GM18505 (cell line): ENCODE data around the gene CCK.
A peak's percentile ranks its signal among the peaks of the same experiment; 100 is the strongest.

ENCODE experiments used
- ATAC-seq: cut with Tn5 transposase; IDR thresholded peaks from one replicate; pipeline ENCODE4 v1.9.1; 2021; ENCODE audit not compliant: unreplicated experiment
- POLR2A ChIP-seq: IDR thresholded peaks from 4 replicates; pipeline ENCODE4 v1.6.1; 2011; ENCODE audit warnings: borderline replicate concordance; ENCODE audit not compliant: insufficient read depth, insufficient read length; ENCODE audit errors: extremely low read depth

The CCK gene

DNA sequence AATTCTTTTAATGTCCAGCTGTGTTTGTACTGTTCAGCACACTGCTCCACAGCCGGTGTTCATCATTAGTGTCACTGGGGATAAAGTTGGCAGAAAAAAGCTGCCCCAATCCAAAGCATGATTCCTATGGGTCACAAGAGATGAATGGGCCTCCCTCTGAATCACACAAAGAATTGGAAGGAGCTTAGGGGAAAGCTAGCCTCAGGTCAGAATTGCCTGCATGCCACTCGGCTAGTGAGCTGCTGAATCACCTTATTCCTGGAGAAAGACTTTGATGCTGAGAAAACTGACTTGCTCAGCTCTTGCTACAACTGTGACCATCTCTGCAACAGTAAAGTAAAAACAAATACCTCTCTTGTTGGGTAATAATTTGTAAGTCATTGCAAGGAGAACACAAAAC, 3.5 kb downstream of the CCK start:
- no peak for ATAC-seq
- no peak for TF ChIP-seq POLR2A

- ATAC-seq: no peak
- no peak for TF ChIP-seq POLR2A
Observed at GRCh38 chr3:42257007-42257406, 9.0 kb downstream of the CCK start.

GRCh38 chr3:42256135-42256819, 9.7 kb downstream of the CCK start:
- no peak for ATAC-seq
- TF ChIP-seq POLR2A: no peak

DNA sequence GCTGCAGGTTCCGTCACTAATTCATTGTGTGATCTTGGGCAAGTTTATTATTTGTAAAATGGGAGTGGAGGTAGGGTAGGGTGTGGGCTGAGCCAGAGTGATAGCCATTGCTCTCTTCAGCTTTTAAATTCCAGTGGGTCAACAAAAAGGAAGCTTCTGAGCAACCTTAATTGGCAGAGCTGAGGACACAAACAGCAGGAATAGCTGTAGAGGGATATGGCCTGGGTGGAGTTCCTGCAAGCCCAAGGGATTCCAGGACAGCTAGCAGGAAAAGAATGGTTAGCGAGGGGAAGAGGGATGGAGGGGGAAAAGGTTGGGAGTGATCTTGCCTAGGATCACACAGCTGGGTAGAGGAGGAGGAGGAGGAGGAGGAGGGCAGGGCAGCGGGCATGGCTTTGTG, 11.4 kb downstream of the CCK start:
- no peak for TF ChIP-seq POLR2A
- no peak for ATAC-seq

DNA sequence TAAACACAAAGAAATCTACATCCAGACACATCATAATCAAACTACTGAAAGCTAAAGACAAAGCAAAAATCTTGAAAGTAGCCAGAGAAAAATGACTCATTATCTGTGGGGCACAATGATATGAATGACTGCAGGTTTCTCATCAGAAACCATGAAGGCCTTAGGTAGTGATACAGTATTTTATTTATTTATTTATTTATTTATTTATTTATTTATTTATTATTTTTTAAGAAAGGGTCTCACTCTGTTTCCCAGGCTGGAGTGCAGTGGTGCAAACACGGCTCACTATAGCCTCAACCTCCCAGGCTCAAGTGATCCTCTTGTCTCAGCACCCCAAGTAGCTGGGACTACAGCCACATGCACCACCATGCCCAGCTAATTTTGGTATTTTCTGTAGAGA, 15.2 kb downstream of the CCK start:
- no peak for ATAC-seq
- no peak for TF ChIP-seq POLR2A

DNA sequence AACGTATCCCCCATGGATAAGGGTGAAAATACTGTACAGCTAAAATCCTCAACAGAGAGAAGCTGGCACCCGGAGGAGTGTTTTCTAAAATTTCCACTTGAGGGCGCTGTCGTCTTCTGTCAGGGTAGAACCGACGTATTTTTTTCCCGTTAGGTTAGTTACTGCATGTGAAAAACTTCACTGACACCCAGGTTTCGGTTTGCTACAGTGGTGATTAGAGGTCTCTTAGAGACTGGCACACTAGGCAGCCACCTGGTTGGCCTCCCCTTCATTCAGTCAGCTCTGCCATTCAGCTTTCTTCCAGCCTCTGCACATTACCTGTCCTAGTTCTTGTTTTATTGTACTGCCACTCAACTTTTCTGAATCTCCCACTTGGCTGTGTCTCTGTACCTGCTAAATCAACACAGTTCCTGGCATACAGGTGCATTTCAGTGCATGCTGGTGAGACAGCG, 18.4 kb downstream of the CCK start:
- peak; percentile 73 for ATAC-seq
- no peak for TF ChIP-seq POLR2A

GRCh38 chr3:42246091-42246490, 19.9 kb downstream of the CCK start:
- ATAC-seq: no peak
- TF ChIP-seq POLR2A: no peak

GRCh38 chr3:42236611-42237010, 29.4 kb downstream of the CCK start:
- ATAC-seq: no peak
- no peak for TF ChIP-seq POLR2A

DNA sequence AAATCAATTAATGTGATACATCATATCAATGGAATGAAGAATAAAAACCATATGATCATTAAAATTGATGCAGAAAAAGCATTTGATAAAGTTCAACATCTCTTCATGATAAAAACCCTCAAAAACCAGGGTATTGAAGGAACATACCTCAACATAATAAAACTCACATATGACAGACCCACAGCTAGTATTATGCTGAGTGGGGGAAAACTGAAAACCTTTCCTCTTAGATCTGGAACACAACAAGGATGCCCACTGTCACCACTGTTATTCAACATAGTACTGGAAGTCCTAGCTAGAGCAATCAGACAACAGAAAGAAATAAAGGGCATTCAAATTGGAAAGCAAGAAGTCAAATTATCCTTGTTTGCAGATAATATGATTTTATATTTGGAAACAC, 30.5 kb downstream of the CCK start:
- no peak for ATAC-seq
- TF ChIP-seq POLR2A: no peak

GRCh38 chr3:42230860-42231259, 35.1 kb downstream of the CCK start:
- ATAC-seq: no peak
- no peak for TF ChIP-seq POLR2A

DNA sequence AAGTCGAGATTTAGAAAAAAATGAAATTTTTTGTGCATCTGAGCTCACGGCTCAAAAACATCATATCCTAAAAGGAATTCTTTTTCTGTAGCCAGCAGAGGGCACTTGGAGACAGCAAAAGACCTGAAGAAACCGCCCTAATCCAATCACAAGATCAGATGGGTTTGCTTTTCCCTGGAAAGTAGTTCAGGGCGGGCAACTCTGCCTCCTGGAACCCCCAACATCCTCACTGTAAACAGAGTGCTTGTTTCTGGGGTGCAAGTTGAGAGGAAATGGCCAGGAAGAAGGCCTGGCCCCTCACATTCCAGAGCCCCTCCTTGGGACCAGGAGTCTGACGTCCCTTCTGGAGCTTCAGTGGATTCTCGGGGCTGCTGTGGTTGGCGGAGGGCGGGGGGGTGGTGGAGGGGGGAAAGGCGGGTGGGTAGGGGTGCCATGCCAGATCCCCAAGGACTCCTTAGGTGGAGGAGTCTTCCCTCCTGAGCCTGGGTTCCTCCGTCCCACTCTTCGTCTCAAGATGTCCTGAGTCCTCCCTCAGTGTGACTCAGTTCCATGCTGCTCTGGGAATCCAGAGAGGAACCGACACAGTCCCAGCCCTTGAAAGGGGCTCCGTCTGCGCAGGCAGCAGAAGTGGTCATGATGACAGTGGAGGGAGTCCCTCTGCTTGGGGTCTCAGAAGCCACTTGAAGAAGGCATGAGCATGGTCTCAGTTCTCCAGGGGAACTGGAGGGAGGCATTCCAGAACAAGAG, 35.9 kb downstream of the CCK start:
- TF ChIP-seq POLR2A: no peak
- ATAC-seq: no peak

DNA sequence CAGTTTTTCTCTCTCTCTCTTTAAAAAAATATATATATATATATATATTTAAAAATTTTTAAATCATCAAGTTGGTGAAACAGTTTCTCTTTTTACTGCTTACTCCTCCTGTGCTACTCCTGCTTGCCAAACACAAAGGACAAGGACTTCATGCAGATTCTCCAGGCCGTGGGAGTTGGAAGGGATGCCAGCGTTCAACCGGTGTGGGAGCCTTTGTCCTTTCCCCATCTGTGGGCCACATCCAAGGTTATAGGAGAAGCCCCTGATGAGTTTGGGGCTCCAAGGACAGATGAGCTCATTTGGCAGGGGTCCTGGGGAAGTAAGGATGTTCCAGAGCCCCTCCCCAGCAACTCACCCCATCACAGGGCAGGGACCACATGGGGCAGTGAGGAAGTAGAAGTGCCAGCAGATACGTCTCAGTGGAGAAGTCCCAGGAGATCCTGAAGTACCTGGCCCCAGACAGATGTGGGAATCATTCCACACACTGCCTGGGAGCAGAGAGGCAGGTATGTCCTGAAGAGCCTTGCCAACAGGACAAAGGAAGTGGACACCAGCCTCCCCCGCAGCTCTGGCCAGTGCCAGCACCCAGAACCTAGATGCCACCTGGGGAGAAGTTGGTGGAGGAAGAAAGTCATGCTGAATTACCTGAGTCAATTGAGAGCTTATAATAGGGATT, 36.6 kb downstream of the CCK start:
- ATAC-seq: no peak
- no peak for TF ChIP-seq POLR2A

DNA sequence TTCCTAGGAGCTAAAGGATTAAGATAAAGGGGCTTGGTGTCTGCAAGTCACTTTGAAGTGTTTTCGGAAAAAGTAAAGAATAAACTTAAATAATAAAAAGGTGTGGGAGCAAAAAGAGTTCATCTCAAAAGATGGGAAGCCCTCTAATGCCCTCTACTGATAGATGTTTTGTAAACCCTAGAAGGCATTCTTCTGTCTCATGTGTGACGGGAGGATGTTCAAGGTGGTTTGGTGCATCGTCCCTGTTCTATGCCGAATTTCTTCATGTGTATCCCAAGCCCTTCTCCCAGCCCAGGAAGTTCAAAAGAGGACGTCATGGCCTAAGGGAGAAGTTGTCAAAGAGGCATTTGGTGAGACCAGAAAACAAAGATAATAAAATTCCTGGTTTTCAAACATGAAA, 37.2 kb downstream of the CCK start:
- no peak for ATAC-seq
- TF ChIP-seq POLR2A: no peak
